C1 segment of cervical spinal cord (tissue), 14 donors: Measurements from ENCODE around the gene IFNL1.
A peak's percentile ranks its signal among the peaks of the same experiment; 100 is the strongest.
"Not testable (repeated sequence)": the region's sequence is repeated elsewhere in the genome, so short reads cannot be mapped to it uniquely, and the experiment has no call there.

Experiments used
- DNase-seq, 14 donors: peaks; one replicate each; lab custom pipeline; 2025; lab: John Stamatoyannopoulos, UW

The IFNL1 gene

DNA sequence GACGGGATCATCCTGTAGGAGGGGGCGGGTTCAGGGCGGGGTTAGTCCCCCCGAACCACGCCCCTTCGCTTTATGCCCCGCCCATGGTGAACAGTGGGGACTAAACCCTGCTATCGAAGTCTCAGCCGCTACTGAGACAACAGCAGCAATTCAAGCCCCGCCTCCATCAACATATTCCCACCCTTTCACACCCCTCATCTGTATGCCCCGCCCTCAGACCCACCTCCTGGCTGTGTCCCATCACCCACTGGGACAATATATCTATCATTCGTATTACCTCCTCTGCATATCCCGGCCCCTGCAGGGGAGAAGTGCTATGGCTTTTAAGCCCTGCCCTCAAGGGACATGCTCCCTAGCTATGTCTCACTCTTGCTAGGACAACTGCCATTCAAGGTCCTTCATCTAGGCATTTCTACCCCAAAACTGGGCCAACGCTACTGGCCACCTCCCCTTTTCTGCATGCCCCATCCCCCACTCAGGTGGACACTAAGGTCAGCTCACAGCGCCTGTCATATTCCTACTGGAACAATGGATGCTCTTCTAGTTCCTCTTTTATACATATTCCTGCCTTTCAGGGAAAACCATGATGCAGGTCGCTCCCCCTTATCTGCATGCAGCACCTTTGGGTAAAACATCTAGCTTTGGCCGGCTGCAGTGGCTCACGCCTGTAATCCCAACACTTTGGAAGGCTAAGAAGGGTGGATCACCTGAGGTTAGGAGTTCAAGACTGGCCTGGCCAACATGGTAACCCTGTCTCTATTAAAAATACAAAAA is 12.5 kb downstream of the IFNL1 start:
- DNase-seq, result no peak

DNA sequence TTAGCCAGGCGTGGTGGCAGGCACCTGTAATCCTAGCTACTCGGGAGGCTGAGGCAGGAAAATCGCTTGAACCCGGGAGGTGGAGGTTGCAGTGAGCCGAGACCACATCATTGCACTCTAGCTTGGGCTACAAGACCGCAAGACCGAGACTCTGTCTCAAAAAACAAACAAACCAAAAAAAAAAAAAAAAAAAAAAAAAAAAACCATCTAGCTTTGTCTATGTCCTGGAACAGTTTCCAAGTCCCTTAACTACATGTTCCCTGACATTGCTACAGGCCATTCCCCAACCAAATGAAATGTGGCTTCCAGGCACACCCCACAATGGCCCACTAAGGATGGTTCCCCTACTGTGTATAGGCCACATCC is 13.1 kb downstream of the IFNL1 start:
- not testable (repeated sequence) for DNase-seq

- DNase-seq, result peak in 2 of 14 donors; percentile 13 to 85
These were observed 14.5 kb downstream of the IFNL1 start for GRCh38 chr19:39310558-39311311.

- no peak for DNase-seq
These were observed 18.0 kb downstream of the IFNL1 start for GRCh38 chr19:39314016-39314728.

- DNase-seq, result no peak
These were observed 19.7 kb downstream of the IFNL1 start for GRCh38 chr19:39315933-39316332.

DNA sequence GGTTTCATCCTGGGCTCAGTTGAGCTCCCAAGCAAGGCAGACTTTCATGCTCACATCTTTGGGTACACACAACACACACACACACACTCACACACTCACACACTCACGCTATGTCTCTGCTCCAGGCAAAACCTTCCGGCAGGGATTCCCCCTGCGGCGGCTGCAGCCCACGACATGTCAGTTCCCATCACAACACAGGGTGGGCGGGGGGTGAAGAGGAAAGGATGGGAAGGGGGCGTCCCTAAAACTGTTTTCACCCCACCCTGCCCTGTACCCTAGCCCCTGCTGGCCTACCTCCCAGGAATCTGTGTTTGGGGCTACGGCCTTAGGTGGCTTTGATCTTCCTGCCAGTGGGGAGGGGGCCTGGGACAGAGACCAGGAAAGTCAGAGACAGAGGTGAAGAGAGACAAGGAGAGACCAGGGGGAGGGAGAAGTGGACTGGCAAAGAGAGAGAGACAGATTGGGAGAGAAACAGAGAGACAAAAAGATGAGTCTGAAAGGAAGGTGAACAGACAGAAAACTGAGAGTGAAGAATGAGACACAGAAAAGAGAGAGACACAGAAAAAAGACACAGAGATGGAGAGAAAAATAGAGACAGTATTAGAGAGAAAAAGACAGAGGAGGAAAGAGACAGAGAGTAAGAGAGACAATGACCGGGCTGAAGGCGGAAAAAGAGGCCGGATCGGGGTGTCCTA is 20.6 kb downstream of the IFNL1 start:
- DNase-seq, result no peak

GRCh38 chr19:39317476-39317875 is 21.3 kb downstream of the IFNL1 start:
- no peak for DNase-seq

GRCh38 chr19:39318071-39318470 is 21.9 kb downstream of the IFNL1 start:
- DNase-seq, result no peak

- no peak for DNase-seq
These were observed 22.5 kb downstream of the IFNL1 start for GRCh38 chr19:39318690-39319089.

- peak in 1 of 14 donors; percentile 43 for DNase-seq
These were observed 23.1 kb downstream of the IFNL1 start for GRCh38 chr19:39319098-39319891.

- peak in 1 of 14 donors; percentile 56 for DNase-seq
These were observed 23.7 kb downstream of the IFNL1 start for GRCh38 chr19:39319892-39320248.

DNA sequence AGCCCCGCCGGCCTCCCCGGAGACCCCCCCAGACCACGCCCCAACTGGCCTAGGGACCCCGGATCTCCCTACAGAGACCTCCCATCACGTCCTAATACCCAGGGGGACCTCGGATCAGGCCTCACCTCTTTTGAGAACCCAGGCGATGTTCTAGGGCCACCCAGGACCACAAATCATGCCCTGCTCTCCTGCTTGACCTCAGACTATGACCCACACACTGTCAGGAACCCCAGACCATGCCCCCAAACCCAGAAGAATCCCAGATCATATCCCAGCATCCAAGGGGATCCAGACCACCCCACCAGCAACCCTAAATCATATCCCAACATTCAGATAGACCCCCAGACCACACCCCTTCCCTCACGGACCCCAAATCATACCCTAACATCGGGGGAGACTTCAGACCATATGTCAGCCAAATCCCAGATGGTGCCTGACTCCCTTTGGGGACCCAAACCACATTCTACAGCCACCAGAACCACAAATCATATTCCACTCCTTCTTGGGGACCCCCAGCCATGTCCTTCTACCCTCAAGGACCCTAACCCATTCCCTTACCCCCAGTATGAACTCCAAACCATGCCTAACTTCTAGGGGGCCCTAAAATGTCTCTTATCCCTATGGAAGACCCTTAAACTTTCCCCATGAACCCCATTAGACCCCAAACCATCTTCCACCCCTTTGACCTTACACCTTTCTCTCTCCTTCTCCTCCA is 25.1 kb downstream of the IFNL1 start:
- DNase-seq, result no peak

- DNase-seq, result no peak
These were observed 25.6 kb downstream of the IFNL1 start for GRCh38 chr19:39321832-39322176.

DNA sequence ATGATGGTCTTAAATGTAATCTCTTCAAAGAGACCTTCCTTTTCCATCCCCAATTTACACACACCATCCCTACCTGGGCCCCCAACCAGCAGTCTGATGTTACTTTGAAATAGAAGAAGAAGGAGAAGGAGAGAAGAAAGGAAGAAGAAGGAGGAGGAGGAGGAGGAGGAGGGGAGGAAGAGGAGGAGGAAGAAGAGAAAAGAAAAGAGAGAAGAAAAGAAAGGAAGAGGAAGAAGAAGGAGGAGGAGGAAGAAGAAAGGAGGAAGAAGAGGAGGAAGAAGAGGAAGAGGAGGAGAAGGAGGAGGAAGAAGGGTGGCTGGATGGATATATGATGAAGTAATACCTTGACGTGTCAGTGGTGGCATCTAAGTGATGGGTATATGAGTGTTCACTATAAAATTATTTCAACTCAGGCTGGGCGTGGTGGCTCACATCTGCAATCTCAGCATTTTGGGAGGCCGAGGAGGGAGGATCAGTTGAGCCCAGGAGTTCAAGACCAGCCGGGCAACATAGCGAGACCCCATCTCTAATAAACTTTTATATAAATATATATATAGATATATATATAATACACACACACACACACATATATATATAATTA is 28.1 kb downstream of the IFNL1 start:
- DNase-seq, result no peak

DNA sequence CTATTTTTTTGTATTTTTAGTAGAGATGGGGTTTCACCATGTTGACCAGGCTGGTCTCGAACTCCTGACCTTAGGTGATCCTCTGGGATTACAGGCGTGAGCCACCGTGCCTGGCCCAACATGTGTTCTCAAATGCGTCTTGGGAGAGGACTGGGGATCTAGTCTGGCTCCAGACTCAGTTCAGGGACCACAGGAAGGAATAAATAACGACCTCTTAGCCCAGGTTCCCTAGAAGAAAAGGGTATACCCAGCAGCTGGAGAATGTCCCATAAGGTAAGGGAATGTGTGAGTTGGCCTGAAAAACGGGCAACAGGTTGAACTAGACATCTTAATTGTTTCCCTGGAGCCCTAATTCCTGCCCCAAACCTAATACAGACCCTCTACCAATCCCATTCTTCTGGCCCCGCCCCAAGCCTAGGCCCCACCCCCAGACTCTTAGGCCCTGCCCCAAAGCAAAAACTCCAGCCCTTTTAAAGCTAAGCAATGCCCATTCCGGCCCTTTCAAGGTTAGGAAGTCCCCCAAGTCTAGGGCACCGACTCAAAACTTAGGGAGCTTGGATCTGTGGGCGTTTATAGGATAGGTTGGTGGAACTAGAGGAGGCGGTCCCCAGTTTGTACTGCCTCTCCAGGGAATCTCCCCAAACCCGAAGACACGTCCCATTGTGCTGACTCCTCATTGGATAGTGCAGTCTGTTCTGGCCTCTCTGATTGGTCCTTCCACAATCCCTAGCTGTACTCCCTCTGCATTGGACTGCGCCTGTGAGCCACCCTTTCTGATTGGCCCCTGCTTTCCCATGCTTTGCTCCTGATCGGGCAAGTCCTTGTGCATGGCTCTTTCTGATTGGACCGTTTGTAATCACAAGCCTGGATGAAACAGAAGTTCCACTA is 29.8 kb downstream of the IFNL1 start:
- no peak for DNase-seq

DNA sequence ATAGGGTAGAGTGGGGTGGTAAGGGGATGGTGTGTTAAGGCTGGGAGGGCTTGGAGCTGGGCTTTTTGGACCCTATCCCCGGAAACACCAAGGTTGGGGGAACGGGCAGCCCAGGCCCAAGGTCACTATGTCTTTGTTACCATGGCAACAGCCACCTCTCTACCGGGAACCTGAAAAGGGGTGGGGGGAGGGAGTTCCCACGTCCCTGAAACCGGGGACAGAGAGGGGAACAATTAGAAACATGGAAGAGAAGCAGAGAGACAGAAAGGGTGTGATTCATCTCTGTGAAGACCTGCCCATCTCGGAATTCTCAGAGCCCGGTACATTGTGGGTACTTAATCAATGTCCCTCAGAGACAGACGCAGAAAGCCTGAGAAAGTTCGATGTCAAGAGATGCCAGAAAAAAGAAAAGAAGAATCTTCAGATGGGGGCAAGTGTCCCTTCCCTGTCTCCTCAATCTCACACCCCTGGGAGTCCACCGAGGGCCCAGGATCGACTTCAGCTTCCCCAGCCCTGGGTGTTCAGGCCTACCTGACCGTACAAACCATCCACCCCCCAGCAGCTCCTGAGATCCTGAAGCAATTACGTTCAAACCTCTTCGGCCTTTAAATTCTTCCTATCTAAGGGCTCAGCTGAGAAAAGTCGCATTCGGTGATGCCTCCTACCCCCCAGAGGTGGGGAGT is 31.3 kb downstream of the IFNL1 start:
- no peak for DNase-seq

- peak in 13 of 14 donors; percentile 20 to 82 (median 64) for DNase-seq
These were observed 32.0 kb downstream of the IFNL1 start for GRCh38 chr19:39328046-39328705.

GRCh38 chr19:39329948-39330347 is 33.7 kb downstream of the IFNL1 start:
- DNase-seq, result no peak
